ENCODE data around the gene PEPD. TPM values are rescaled to one million over a fixed set of nuclear protein-coding genes. Genes with fewer than 3 reads are reported as not detected.

Gene PEPD
- total RNA-seq, 4 donors from 2014 or later = 33.9 to 57.0 (median 45.0) TPM

DNA sequence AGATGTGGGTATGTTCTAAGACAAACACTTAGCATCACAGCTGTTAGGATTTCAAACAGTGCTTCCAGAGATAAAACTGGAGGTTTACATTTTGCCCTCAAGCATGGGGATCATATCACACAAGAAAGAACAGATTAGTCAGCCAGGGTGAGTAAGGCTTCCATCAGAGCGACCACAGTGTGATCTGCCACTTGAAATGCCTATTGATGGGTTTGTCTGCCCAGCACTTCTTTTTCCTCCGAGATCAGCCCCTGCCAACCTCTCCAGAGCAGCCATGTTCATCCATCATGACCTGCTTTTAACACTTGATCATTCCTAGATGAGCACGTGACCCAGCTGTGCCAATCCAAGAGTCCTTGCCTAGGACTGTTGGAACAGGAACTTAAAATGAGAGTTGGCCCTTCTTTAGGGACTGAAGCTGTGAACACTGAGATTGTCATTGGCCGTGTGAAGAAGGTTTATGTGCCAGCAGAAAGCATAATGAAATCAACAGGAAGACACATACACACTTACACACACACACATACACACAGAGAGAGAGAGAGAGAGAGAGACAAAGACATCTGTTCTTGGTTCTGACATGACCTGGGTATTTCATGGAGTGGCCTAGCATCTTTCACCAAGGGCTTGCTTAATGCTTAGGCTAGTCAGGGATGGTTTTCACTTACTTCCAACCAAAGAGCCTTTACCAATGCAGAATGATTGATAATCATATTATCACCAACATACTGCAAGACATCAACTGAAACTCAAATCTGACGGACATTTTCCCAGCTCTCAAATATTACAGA lies 153.3 kb downstream of the PEPD start:
- H3K9me3 ChIP-seq = no peaks in the 10 kb centered on the region
- in situ Hi-C loops (cut with MboI; ENCODE audit: low sequenced_read_pairs in 4 of 4) = no loop called here
- no peak overlapping the region for H3K27ac ChIP-seq
- TF ChIP-seq CTCF (IDR thresholded peaks at IDR 0.05 in 4 of 5, conservative IDR thresholded peaks at IDR 0.05 in 1 of 5) = no peak
- TF ChIP-seq POLR2A (IDR thresholded peaks at IDR 0.05) = no peak
- H3K27me3 ChIP-seq = no peaks in the 10 kb centered on the region
- H3K36me3 ChIP-seq = no peaks in the 10 kb centered on the region
- ATAC-seq (no peak), DNase-seq (no peak)
- no peaks in the 10 kb centered on the region for H3K4me1 ChIP-seq
- H3K4me3 ChIP-seq = no peak overlapping the region
- intact Hi-C loops (cut with DNase I; ENCODE audit: low total_unique reads) = no loop called here

DNA sequence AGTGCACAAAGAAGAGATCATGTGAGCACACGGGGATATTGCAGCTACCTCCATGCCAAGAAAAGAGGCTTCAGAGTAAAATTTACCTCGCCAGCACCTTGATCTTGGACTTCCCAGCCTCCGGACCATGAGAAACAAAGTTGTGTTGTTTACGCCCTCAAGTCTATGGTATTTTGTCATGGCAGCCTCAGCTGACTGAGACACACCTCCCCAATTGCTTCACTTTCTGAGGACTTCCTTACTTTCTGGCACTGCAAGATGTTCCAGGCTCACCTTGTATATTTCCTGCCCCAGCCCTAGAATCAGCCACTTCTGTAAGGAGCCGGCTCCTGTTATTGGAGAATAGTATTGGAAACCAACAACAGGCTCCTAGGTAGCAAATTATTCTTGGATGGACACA lies 154.7 kb downstream of the PEPD start:
- intact Hi-C loops (cut with DNase I; ENCODE audit: low total_unique reads) (no loop called here), in situ Hi-C loops (cut with MboI; ENCODE audit: low sequenced_read_pairs in 4 of 4) (no loop called here)
- H3K36me3 ChIP-seq = no peaks in the 10 kb centered on the region
- H3K27ac ChIP-seq = no peak overlapping the region
- H3K4me1 ChIP-seq = no peaks in the 10 kb centered on the region
- no peak overlapping the region for H3K4me3 ChIP-seq
- no peak for DNase-seq
- ATAC-seq = no peak
- no peaks in the 10 kb centered on the region for H3K9me3 ChIP-seq
- no peaks in the 10 kb centered on the region for H3K27me3 ChIP-seq
- TF ChIP-seq POLR2A (IDR thresholded peaks at IDR 0.05) = no peak
- no peak for TF ChIP-seq CTCF (IDR thresholded peaks at IDR 0.05 in 4 of 5, conservative IDR thresholded peaks at IDR 0.05 in 1 of 5)

DNA sequence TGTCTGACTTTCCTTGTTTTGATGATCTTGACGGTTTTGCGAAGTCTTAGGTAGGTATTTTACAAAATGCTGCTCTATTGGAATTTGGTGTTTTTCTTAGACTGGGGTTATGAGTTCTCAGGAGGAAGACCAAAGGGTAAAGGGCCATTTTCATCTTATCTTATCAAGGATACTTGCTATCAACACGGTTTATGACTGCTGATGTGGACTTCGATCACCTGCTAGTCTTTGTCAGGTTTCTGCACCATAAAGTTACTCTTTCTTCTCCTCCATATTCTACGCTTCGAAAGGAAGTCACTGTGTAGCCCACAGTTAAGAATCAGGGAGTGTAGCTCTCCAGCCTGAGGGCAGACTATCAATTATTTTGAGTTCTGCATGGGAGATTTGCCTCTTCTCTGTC lies 155.5 kb downstream of the PEPD start:
- no peaks in the 10 kb centered on the region for H3K27me3 ChIP-seq
- in situ Hi-C loops (cut with MboI; ENCODE audit: low sequenced_read_pairs in 4 of 4) = no loop called here
- DNase-seq (no peak), ATAC-seq (no peak)
- H3K36me3 ChIP-seq = no peaks in the 10 kb centered on the region
- no peaks in the 10 kb centered on the region for H3K9me3 ChIP-seq
- H3K4me3 ChIP-seq = no peak overlapping the region
- no peak overlapping the region for H3K27ac ChIP-seq
- intact Hi-C loops (cut with DNase I; ENCODE audit: low total_unique reads) = no loop called here
- H3K4me1 ChIP-seq = no peaks in the 10 kb centered on the region
- TF ChIP-seq CTCF (IDR thresholded peaks at IDR 0.05 in 4 of 5, conservative IDR thresholded peaks at IDR 0.05 in 1 of 5) = no peak
- no peak for TF ChIP-seq POLR2A (IDR thresholded peaks at IDR 0.05)

DNA sequence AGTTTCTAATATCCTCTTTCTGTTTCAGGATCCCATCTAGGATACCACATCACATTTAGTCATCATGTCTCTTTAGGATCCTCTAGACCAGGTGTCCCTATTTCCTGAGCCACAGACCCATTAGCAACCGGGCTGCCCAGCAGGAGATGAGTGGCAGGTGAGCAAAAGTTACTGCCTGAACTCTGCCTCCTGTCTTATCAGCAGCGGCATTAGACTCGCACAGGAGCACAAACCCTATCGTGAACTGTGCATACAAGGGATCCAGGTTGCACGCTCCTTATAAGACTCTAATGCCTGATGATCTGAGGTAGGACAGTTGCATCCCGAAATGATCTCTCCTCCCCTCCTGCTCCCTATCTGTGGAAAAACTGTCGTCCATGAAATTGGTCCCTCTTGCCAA lies 155.9 kb downstream of the PEPD start:
- in situ Hi-C loops (cut with MboI; ENCODE audit: low sequenced_read_pairs in 4 of 4) = no loop called here
- Histone ChIP-seq H3K27ac (no peak overlapping the region), H3K36me3 (no peaks in the 10 kb centered on the region), H3K9me3 (no peaks in the 10 kb centered on the region), H3K4me1 (no peaks in the 10 kb centered on the region), H3K27me3 (no peaks in the 10 kb centered on the region), H3K4me3 (no peak overlapping the region)
- DNase-seq (no peak), ATAC-seq (no peak)
- intact Hi-C loops (cut with DNase I; ENCODE audit: low total_unique reads) = no loop called here
- TF ChIP-seq POLR2A (IDR thresholded peaks at IDR 0.05) (no peak), CTCF (IDR thresholded peaks at IDR 0.05 in 4 of 5, conservative IDR thresholded peaks at IDR 0.05 in 1 of 5) (no peak)

GRCh38 chr19:33363476-33363875 lies 158.1 kb downstream of the PEPD start:
- intact Hi-C loops (cut with DNase I; ENCODE audit: low total_unique reads) = no loop called here
- no peak for DNase-seq
- in situ Hi-C loops (cut with MboI; ENCODE audit: low sequenced_read_pairs in 4 of 4) = no loop called here
- H3K9me3 ChIP-seq = no peaks in the 10 kb centered on the region
- no peaks in the 10 kb centered on the region for H3K36me3 ChIP-seq
- no peak for TF ChIP-seq POLR2A (IDR thresholded peaks at IDR 0.05)
- no peak for TF ChIP-seq CTCF (IDR thresholded peaks at IDR 0.05 in 4 of 5, conservative IDR thresholded peaks at IDR 0.05 in 1 of 5)
- H3K27ac ChIP-seq = no peak overlapping the region
- H3K4me1 ChIP-seq = no peaks in the 10 kb centered on the region
- H3K27me3 ChIP-seq = no peaks in the 10 kb centered on the region
- H3K4me3 ChIP-seq = no peak overlapping the region
- ATAC-seq = no peak
